ENCODE results near the gene ZBTB20. TPM values are rescaled to one million over a fixed set of nuclear protein-coding genes. Genes with fewer than 3 reads are reported as not detected.

Gene ZBTB20
- total and polyA plus RNA-seq, 10 of the 15 experiments (the other 5 are each of a cell fraction or from before 2014, with no cell fraction given): 0.20 to 5.5 (median 2.2) TPM

GRCh38 chr3:114827495-114827894, 319.6 kb downstream of the ZBTB20 start (continued):
- no peak for TF ChIP-seq ZNF217 (IDR thresholded peaks at IDR 0.05)
- TF ChIP-seq TAF1 (IDR thresholded peaks at IDR 0.05; ENCODE audit: borderline replicate concordance, low read depth, low read length): no peak
- no peak for TF ChIP-seq SMAD1 (IDR thresholded peaks at IDR 0.05; ENCODE audit: low read depth, partially characterized antibody)
- no peak for TF ChIP-seq RELB (IDR thresholded peaks at IDR 0.05; ENCODE audit: low read depth)
- no peak for TF ChIP-seq PAX8 (IDR thresholded peaks at IDR 0.05)
- TF ChIP-seq PKNOX1 (IDR thresholded peaks at IDR 0.05): no peak

- no peaks in the 10 kb centered on the region for H3K79me2 ChIP-seq (ENCODE audit: control insufficient read depth, insufficient read depth, low read length)
- in situ Hi-C loops (cut with MboI): loop anchor here (10.0 kb wide), 2 partner anchors 261 to 871 kb away; no protein-coding TSS in a partner anchor
- 7% methylated on average over 1 of the region's 1 CpG for WGBS (ENCODE audit: insufficient coverage, insufficient replicate concordance, low lambda C conversion rate, missing lambda C conversion rate)
- no peaks in the 10 kb centered on the region for H4K20me1 ChIP-seq (ENCODE audit: control insufficient read depth, insufficient read depth)
- TF ChIP-seq KLF5 (IDR thresholded peaks at IDR 0.05; ENCODE audit: partially characterized antibody) (no peak), ZNF592 (IDR thresholded peaks at IDR 0.05) (no peak)
- no peak overlapping the region for H3K9ac ChIP-seq (ENCODE audit: control insufficient read depth, insufficient read depth, low read length)
- H3K4me2 ChIP-seq (ENCODE audit: control insufficient read depth, insufficient read depth): no peak overlapping the region
- intact Hi-C loops (cut with micrococcal nuclease; ENCODE audit: unreplicated experiment): no loop called here
- POLR2A ChIA-PET: no interaction called here
- H3K36me3 ChIP-seq (ENCODE audit: control insufficient read depth in 2 of 2, insufficient read depth in 2 of 2, low read length in 1 of 2): no peaks in the 10 kb centered on the region
- no peak overlapping the region for H2AFZ ChIP-seq (ENCODE audit: control insufficient read depth, low read depth, low read length)
- SMC1A ChIA-PET (ENCODE audit: uncharacterized antibody, unreplicated experiment): interaction anchor here (0.5 to 1.0 kb wide), 6 partner anchors 9 to 341 kb away, joined by 3 to 4 read pairs (median 3); no protein-coding TSS in a partner anchor
- ATAC-seq: no peak
- CTCF ChIA-PET: interaction anchor here (0.6 to 3.1 kb wide), 6 partner anchors 11 to 991 kb away, joined by 3 to 14 read pairs (median 4); no protein-coding TSS in a partner anchor
- H3K9me3 ChIP-seq (replicated peaks; ENCODE audit: control insufficient read depth, insufficient read depth, low read length): no peaks in the 10 kb centered on the region
- no TSS peak for BruUV-seq (replicated peaks)
- no peaks in the 10 kb centered on the region for H3K27me3 ChIP-seq (replicated peaks in 1 of 2; ENCODE audit: control insufficient read depth in 2 of 2, insufficient read depth in 2 of 2, low read length in 1 of 2)
- no peak overlapping the region for H3K27ac ChIP-seq (ENCODE audit: control insufficient read depth, insufficient read depth)
- no peaks in the 10 kb centered on the region for H3K4me1 ChIP-seq (ENCODE audit: control insufficient read depth, insufficient read depth, low read length)
- DNase-seq (ENCODE audit: low read depth, low spot score): no peak
- no peak overlapping the region for H3K4me3 ChIP-seq
- FAIRE-seq: no peak
- RAD21 ChIA-PET (ENCODE audit: unreplicated experiment): interaction anchor here (1.8 kb wide), 1 partner anchor 13 kb away, joined by 5 read pairs; no protein-coding TSS in a partner anchor
Observed at GRCh38 chr3:114824014-114824413, 323.1 kb downstream of the ZBTB20 start.
